Panc1 (cell line): ENCODE data around the gene AZGP1.

Source experiments
- CTCF ChIP-seq: fragments of 450-650 bp; IDR thresholded peaks from 2 replicates; pipeline ENCODE4 v1.5.1; 2017; ENCODE audit warnings: mild to moderate bottlenecking
- POLR2AphosphoS5 ChIP-seq: IDR thresholded peaks from 2 replicates; pipeline ENCODE4 v1.6.1; 2012; ENCODE audit warnings: mild to moderate bottlenecking, low read depth, low read length, moderate library complexity
- REST ChIP-seq, 2 experiments: IDR thresholded peaks; 2 replicates each; pipeline ENCODE4 v1.6.1; 2011 to 2012; ENCODE audit warnings: low read depth in 2 of 2, control low read depth in 1 of 2, low read length in 1 of 2, mild to moderate bottlenecking in 1 of 2, moderate library complexity in 1 of 2; ENCODE audit not compliant: insufficient read depth in 1 of 2
- SIN3A ChIP-seq: IDR thresholded peaks from 2 replicates; pipeline ENCODE4 v1.6.1; 2012; ENCODE audit warnings: low read depth, mild to moderate bottlenecking, low read length, moderate library complexity, borderline replicate concordance; ENCODE audit not compliant: insufficient read depth

GRCh38 chr7:99928188-99928587 lies 47.6 kb downstream of the AZGP1 start:
- TF ChIP-seq REST (IDR thresholded peaks at IDR 0.05; ENCODE audit: insufficient read depth in 1 of 2, low read depth in 2 of 2, low read length in 1 of 2) (no peak), CTCF (no peak), POLR2AphosphoS5 (no peak), SIN3A (no peak)
